ENCODE measurements around the gene PRSS50.

Gene PRSS50

DNA sequence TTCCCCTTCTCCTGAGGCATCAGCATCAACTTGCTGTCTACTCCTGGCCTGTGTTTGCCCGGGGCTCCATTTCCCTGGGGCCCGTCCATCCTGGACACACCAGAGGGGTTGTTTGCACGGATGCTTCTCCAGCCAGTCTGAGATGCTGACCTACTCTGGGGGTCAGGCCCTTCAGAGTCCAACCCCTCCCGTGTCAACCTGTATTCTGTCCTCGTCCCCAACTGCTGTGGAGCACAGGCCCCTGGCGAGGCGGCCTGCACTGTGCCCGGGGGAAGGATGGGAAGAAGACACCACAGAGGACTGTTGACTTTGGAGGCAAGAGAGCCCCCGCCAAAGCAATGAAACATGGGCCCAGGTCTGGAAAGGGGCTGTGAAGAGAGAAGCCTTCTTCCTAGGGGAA, 50.0 kb downstream of the PRSS50 start:
- no peak for DNase-seq

DNA sequence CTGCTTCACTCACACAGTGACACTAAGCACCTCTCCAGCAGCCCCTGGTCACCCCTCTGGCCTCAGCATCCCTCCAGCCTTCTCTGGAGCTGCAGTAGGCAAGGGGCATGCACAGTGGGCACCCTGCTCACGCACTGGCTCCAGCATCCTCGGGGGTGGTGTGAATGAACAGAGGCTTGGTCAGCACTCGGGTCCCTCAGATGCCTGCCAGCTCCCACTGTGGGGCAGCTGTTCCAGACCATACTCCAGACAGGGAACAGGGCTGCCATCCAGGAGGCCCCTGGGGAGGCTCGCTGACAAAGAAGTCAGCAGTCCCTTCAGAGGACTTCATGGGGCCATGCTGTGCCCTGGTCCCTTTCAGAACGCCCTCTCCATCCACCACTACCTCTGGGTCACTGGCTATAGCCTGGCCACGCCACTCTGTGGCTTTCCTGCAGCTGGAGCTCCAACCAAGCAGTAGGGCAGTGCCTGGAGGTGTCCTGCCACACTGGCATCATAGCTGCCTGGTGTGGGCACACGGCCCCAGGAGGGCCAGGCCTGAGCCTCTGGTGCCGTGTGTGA, 50.5 kb downstream of the PRSS50 start:
- DNase-seq, result no peak

DNA sequence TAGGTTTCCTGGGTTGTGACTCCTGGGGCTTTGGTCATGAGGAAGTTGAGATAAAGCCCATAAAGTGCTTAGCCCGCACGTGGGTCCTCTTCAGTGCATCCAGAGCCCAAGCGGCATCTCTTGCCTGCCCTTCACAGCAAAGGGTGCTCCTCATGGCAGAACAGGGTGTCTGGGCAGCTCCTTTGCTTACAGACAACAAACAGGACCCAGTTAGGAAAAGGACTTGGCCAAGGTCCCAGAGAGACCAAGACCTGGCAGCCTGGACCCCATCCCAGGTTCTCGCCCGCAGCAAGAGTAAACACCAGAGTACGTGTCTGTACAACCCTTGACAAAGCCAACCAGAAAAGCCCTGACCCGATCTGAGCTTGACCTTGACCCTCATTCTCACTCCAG, 51.2 kb downstream of the PRSS50 start:
- DNase-seq, result no peak

DNA sequence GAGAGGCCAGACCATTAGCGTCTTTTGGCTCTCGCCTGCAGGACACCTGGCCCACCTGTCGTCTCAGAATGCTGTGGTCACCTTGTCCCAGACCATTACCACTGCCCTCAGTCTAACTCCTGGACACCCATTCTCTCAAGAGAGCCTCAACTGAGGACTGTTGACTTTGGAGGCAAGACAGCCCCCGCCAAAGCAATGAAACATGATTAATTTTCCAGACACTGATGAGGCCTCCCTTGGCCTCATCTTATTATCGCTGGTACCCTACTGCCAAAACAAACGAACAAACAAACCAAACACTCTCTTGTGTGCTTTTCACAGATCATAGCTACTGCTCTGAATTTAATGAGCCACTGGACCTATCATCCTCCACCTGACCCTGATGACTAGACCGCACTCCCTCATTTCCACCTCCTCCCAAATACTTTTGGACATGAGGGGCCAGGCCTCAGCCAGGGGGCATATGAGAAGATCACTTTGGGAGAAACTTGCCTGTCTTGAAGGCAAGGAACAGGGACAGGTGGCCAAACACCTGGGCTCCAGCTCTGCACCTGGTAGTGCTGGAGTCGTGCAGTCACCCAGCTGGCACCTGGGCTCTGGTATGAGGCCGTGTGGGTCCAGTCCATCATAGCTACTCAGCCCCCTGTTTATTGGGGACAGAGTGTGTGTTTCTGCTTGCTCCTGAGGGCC, 51.8 kb downstream of the PRSS50 start:
- DNase-seq, result no peak

DNA sequence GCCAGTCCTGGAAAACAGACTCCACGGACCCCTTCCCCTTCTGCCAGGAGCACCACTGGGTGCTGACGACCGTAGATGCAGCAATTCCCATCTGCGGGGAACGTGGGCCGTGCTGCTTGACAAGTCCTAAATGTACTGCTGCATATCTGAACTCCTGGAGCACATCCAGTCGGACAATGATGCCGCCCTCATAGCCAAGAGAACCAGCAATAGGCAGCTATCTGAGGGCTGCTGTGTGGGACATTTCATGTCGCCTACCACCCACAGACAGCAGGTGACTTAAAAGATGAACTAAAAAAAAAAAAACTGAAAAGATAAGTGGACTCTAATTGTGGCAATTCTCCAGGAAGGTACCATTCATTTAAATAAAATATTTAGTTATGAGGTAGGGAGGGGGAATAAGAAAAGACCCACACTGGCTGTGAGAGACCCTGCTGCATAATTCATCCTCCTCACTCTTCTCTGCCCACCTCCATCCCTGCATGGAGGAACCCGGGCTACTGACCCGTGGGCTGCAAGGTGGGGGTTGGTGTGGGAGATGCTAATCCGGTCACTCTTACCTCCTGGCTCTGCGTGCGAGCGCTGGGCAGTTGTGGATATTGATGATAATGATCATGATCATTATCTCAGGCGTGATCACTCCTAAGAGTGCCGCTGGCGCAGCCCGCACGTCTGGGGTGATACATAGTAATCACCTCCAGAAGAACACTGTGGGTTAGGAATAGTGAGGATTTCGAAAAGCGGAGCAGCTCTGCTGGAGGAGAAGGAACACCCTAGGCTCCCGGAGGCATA, 52.5 kb downstream of the PRSS50 start:
- DNase-seq, result no peak

DNA sequence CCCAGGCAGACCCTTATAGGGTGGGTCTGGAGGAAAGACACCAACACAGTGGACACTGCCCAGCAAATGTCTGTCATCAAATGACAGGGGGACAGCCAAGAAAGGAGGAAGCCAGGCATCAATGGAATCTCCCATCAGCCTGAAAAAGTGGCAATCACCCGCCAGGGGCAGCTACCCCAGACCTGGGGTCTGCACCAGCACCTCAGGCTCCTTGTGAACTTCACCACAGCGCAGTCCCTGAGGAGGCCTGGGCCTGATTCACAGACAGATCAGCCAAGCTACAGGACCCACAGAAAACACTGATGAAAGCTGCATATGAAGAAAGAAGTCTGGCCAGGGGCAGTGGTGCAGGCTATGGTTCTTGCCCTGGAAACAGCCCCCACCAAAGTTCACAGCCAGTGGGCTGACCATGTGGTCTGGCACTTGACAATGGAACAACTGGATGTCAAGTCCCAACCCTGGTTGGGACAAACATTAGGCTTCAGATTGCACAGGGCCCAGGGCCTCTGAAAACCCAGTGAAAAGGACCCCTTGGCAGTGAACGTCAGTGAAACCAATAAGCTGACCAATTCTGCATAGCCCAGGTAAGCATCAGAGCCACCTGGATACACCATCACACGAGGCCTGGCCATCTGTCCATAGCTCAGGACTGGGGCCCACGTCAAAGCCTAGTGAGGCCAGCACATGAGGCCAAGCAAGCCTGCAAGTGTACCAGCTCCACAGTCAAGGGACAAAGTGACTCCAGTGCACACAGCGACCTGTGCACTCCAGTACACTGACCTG, 53.3 kb downstream of the PRSS50 start:
- no peak for DNase-seq

DNA sequence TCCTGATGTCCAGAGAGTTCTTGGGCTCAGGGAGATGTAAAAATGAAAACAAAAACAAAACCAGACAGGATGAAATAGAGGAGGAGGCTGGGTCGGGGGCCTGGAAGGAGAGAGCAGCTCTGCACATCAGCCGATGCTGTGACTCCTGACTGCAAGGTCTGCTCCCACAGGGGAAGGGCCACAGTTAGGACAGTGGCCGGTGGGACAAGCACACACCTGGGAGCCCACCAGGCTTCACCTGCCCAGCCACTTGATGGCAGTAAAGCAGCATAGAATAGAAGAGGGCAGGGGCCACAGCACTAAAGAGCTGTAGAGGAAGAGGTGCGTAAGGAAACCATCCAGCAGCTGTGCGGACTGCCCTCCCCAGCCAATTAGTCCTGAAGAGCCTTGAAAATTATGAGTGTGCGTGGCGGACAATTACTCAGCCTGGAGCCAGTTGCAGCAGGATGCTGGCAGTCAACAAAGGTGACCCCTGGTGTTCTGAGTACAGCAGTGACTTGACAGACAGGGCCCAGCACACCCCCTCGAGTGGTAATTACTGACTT, 54.0 kb downstream of the PRSS50 start:
- DNase-seq, result no peak

DNA sequence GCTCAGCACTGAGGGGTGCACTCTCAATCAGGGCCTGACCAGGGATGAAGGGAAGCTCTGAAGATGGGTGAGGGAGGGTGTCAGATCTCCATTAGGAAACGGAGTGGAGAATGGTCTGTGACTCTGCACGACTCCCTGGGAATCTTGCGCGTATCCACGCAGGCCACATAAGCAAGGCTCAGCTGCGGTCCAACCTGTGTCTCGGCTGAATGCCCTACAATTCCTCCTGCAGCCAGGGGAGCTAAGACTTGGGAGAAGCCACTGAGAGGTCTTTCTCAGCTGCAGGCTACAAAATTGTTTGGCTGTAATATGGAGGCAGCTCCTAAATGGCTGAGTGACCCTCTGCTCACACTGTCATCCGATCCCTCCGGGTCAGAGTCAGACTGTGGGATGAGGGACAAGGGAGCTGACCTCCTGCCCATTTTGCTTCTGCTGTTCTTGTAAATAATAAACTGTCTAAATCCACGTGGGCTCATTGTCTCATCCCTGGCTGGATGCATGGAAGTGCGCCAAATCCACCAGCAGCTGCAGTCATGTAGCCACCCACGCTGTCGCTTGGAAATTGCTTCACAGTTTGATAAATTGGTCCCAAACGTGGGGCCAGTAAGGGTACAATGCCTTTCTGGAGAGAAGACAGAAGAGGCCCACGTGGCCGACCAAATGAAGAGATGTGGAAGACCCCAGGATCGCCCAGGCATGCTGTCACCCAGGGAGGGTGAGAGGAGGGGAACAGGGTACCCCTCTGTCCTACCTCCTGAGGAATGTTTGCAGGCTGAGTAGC, 54.7 kb downstream of the PRSS50 start:
- DNase-seq, result no peak

Data from stimulated activated CD8-positive, alpha-beta memory T cell treated with anti-CD3 and anti-CD28 coated beads, Interleukin-4, amount 100 ng/mL, for 48 hours (primary cell).